Right cardiac atrium (tissue), 5 donors: Measurements from ENCODE around the gene MPDU1. TPM values are rescaled to one million over a fixed set of nuclear protein-coding genes. Genes with fewer than 3 reads are reported as not detected.

Experiments used
- ATAC-seq, 2 donors: fragments of 200-7000 bp; cut with Tn5 transposase; one replicate each; pipeline versions ENCODE4 v1.8.0 to v1.9.1; 2020; ENCODE audit warnings: moderate library complexity in 2 of 2, mild to moderate bottlenecking in 1 of 2
- DNase-seq, 3 donors: peaks; one replicate each; pipeline ENCODE4 v3.0.0-alpha.2; 2020
- H3K27ac ChIP-seq: one replicate; pipeline ENCODE4 v1.5.1; 2013; ENCODE audit warnings: mild to moderate bottlenecking, low read length, control low read depth, moderate library complexity
- H3K27me3 ChIP-seq: one replicate; pipeline ENCODE4 v1.6.1; 2013; ENCODE audit not compliant: control insufficient read depth, insufficient read depth
- H3K4me1 ChIP-seq: one replicate; pipeline ENCODE4 v1.6.1; 2013; ENCODE audit warnings: low read length; ENCODE audit not compliant: control insufficient read depth, insufficient read depth
- H3K4me3 ChIP-seq: one replicate; pipeline ENCODE4 v1.5.1; 2013; ENCODE audit warnings: low read length, control low read depth
- H3K9me3 ChIP-seq: one replicate; pipeline ENCODE4 v1.6.1; 2013; ENCODE audit warnings: low read length; ENCODE audit not compliant: control insufficient read depth
- WGBS: extraction: QIAGEN DNeasy Blood & Tissue Kit; methylation state at CpG from one replicate; pipeline ENCODE4 v1.1.7; 2013; 5-methylcytosine and 5-hydroxymethylcytosine counted together
- intact Hi-C, 4 donors: fragments of 100-400 bp; cut with DNase I; formaldehyde crosslinking; loops; one replicate each; pipeline versions ENCODE4 v1.11.0 to v1.14.0; 2022 to 2023
- polyA plus RNA-seq: library from polyadenylated mRNA; stranded (reverse); fragments of 200-250 nt; gene quantifications from one replicate; pipeline ENCODE4 v1.2.3, GENCODE V29; 2013
- total RNA-seq, 4 donors: library from RNA; stranded (reverse); fragmentation: NEBNext Ultra II Directional; extraction: Animal tissue kit (Norgen Biotek cat#: 25700); gene quantifications; one replicate each; pipeline ENCODE4 v1.2.1, GENCODE V29; 2021
- donor health status: healthy with polysubstance abuse.
- donor health status: DM: no; HTN: yes; CAD: no.
- donor health status: DM: no; HTN: no; CAD: no.
- donor health status: DM: no; HTN: yes; CAD: no; lungs with severe emphysema.
- donor health status: DM: yes; HTN: yes; CAD: no.

Gene MPDU1
- total and polyA plus RNA-seq, 5 donors = 19.3 to 43.7 (median 29.6) TPM

DNA sequence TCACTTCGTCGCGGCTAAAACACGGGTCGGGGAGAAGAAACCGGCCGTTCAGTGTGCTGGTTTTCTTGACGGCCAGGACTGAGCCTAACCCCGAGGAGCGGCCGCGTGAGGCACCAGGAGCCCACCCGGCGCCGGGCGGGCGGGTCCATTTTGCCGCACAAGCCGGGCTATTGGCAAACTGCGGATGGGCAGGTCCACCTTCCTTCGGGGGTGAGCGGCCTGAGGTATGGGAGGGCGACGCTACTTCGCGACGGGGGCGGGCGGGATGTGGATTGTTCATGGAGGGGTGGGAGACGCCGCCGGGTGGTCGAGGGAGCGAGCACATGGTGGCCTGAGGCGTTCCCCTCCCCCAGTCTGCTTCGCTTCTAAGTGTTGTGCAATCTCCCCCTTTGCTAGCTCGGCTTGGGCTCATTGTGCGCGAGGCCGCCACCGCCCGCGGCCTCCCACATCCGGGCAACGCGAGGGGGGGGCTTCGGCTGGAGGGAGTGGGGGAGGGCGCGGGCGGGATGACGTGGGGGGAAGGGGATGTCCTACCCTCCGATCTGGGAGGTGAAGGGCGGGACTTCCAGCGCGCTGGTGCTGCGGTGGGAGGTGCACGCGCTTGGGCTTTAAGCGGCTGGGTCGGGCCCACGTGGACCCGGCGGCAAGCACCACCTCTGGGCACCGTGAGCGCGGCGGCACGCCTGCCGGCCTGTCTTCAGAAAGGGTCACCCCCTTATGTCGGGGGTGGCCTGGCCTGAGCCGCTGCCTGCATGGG, 10.2 kb upstream of the MPDU1 start:
- Histone ChIP-seq H3K4me3 (peak overlapping the region; percentile 85), H3K27ac (peak overlapping the region; percentile 94), H3K4me1 (peaks cover 7% of the 10 kb centered on the region), H3K9me3 (no peaks in the 10 kb centered on the region), H3K27me3 (no peaks in the 10 kb centered on the region)
- ATAC-seq (peak; percentile 82), DNase-seq (peak; percentile 90 to 96 (median 95))
- WGBS = under 1% methylated on average over 71 of the region's 71 CpGs
- intact Hi-C loops = no loop called here

DNA sequence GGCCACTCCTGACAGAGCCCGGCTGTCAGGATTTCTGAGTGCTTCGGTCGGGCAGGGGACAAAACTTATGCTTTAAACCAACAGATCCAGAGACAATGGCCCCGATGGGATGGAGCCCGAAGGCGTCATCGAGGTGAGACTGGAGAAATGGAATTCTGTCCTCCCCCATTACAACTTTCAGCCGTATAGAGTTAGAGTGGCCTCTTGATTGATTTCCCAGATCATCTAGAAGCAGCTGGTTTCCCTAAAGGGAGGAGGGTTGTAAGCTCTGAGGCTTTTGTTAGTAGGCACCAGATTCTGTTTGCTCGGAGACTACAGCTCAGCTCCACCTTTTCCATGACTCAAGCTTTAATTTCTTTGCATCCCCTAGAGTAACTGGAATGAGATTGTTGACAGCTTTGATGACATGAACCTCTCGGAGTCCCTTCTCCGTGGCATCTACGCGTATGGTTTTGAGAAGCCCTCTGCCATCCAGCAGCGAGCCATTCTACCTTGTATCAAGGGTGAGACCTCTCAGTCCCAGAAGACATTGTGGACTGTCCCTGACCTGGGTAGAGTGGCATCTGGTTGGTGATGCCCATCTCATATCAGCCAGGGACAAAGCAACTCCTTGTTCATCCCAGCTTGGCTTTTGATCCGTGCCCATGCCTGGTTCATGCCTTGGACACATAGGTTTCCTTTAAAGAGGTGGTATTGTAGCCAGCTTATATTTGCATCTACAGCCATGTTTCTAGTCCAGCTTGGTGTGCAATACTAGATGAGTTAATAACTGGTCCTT, 9.3 kb upstream of the MPDU1 start:
- DNase-seq = no peak
- no peak for ATAC-seq
- H3K9me3 ChIP-seq = no peaks in the 10 kb centered on the region
- intact Hi-C loops = no loop called here
- peak overlapping the region; percentile 40 for H3K27ac ChIP-seq
- H3K27me3 ChIP-seq = no peaks in the 10 kb centered on the region
- WGBS = 18% methylated on average over 15 of the region's 15 CpGs
- peak overlapping the region; percentile 85 for H3K4me3 ChIP-seq
- peaks cover 7% of the 10 kb centered on the region for H3K4me1 ChIP-seq

DNA sequence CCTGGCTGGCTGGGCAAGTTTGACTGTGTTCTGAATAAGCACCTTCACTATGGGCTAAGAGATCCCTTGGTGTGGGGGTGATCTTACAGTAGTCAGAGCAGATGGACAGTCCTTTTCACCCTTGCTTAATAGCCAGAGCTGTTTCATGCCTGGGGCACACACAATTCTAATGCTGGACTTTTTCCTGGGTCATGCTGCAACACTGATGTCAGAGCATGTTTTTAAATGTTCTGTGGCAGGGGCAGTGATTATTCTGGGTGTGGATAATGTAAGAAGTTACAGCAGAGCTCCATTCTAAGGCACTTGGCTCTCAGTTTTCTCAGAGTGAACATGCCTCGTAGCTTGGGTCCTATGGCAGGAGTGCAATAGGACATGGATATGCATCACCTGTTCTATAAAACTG, 8.2 kb upstream of the MPDU1 start:
- peaks cover 12% of the 10 kb centered on the region for H3K4me1 ChIP-seq
- no peaks in the 10 kb centered on the region for H3K9me3 ChIP-seq
- no peak overlapping the region for H3K27ac ChIP-seq
- DNase-seq (no peak), ATAC-seq (no peak)
- no peaks in the 10 kb centered on the region for H3K27me3 ChIP-seq
- intact Hi-C loops = no loop called here
- H3K4me3 ChIP-seq = no peak overlapping the region
- WGBS = 68% methylated on average over 1 of the region's 1 CpG

DNA sequence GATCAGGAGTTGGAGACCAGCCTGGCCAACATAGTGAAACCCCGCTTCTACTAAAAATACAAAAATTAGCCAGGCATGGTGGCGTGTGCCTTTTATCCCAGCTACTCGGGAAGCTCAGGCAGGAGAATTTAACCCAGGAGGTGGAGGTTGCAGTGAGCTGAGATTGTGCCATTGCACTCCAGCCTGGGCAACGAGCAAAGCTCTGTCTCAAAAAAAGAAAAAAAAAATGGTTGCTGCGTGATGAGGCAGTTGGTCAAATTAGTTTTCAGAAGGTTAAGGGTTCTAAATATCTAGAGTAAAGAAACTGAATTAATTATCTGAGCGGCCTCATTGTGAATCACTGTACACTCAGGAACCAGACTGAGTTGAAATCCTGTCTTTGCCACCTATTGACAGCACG, 7.7 kb upstream of the MPDU1 start:
- H3K27me3 ChIP-seq = no peaks in the 10 kb centered on the region
- peaks cover 12% of the 10 kb centered on the region for H3K4me1 ChIP-seq
- no peak for DNase-seq
- intact Hi-C loops = no loop called here
- H3K27ac ChIP-seq = no peak overlapping the region
- no peak overlapping the region for H3K4me3 ChIP-seq
- 65% methylated on average over 7 of the region's 7 CpGs for WGBS
- ATAC-seq = no peak
- no peaks in the 10 kb centered on the region for H3K9me3 ChIP-seq

DNA sequence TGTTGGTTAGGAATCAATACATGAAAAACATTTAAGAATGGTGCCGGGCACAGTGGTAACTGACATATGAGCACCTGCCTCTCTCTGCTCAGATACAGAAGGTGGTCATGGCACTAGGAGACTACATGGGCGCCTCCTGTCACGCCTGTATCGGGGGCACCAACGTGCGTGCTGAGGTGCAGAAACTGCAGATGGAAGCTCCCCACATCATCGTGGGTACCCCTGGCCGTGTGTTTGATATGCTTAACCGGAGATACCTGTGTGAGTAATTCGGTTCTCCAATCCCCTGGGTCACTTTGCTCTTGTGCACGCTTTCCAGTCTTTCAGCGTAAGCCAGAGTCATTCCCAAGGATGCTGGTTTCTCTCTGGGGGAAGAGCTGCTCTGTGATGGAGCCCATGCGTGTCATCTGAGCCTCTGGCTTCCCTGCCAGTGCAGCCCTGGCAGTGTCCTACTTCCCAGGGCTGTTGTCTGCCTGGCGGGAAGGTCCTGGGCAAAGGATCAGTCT, 7.2 kb upstream of the MPDU1 start:
- intact Hi-C loops = no loop called here
- peaks cover 12% of the 10 kb centered on the region for H3K4me1 ChIP-seq
- H3K4me3 ChIP-seq = no peak overlapping the region

DNA sequence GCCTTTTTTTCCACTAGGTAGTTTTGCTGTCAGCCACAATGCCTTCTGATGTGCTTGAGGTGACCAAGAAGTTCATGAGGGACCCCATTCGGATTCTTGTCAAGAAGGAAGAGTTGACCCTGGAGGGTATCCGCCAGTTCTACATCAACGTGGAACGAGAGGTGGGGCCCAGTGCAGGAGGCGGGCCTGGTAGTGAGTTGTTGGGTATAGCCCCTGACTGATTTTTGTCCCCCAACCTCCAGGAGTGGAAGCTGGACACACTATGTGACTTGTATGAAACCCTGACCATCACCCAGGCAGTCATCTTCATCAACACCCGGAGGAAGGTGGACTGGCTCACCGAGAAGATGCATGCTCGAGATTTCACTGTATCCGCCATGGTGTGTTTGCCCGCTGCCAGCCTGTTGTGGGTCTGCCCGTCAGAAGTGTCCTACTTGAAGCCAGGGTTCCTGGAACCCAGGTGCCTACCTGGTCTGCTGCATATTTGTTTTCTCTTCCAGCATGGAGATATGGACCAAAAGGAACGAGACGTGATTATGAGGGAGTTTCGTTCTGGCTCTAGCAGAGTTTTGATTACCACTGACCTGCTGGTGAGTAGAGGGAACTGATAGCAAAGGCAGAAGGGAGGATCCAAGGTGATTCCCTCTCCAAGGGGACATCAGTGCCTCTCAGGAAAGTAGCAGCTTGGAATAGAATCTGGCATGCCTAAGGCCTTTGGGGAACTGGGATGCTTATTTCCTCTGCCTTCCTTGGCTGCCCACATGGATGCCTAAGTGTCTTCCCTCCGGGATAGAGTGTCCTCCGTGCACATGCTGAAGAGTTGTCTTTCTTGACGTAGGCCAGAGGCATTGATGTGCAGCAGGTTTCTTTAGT, 6.1 kb upstream of the MPDU1 start:
- no peak overlapping the region for H3K27ac ChIP-seq
- no peaks in the 10 kb centered on the region for H3K9me3 ChIP-seq
- ATAC-seq (no peak), DNase-seq (no peak)
- H3K27me3 ChIP-seq = no peaks in the 10 kb centered on the region
- no peak overlapping the region for H3K4me3 ChIP-seq
- WGBS = 76% methylated on average over 17 of the region's 17 CpGs
- peaks cover 15% of the 10 kb centered on the region for H3K4me1 ChIP-seq
- intact Hi-C loops = no loop called here

More for the DNA sequence above, 7.2 kb upstream of the MPDU1 start:
- DNase-seq (no peak), ATAC-seq (no peak)
- Histone ChIP-seq H3K27ac (no peak overlapping the region), H3K9me3 (no peaks in the 10 kb centered on the region), H3K27me3 (no peaks in the 10 kb centered on the region)
- WGBS = 78% methylated on average over 14 of the region's 14 CpGs

DNA sequence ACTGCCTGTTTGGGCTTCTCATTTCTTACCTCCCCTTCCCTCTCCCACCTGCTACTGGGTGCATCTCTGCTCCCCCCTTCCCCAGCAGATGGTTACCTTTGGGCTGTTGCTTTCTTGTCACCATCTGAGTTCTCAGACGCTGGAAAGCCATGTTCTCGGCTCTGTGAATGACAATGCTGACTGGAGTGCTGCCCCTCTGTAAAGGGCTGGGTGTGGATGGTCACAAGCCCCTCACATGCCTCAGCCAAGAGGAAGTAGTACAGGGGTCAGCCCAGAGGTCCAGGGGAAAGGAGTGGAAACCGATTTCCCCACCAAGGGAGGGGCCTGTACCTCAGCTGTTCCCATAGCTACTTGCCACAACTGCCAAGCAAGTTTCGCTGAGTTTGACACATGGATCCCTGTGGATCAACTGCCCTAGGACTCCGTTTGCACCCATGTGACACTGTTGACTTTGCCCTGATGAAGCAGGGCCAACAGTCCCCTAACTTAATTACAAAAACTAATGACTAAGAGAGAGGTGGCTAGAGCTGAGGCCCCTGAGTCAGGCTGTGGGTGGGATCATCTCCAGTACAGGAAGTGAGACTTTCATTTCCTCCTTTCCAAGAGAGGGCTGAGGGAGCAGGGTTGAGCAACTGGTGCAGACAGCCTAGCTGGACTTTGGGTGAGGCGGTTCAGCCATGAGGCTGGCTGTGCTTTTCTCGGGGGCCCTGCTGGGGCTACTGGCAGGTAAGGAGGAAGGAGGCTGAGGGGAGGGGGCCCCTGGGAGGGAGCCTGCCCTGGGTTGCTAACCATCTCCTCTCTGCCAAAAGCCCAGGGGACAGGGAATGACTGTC, 4.4 kb upstream of the MPDU1 start, which contains the start of gene CD68:
TSS of gene CD68 (plus strand) at position 638 of the 833 bp plus-strand sequence. CDS start at position 678, 40 bp downstream.
- Histone ChIP-seq H3K4me3 (no peak within 1 kb of the TSS), H3K27ac (peak within 1 kb of the TSS; percentile 68), H3K27me3 (no peaks in the 10 kb centered on the region), H3K4me1 (peaks cover 22% of the 10 kb centered on the region), H3K9me3 (no peaks in the 10 kb centered on the region)
- ATAC-seq = peak; percentile 54 to 68
- WGBS = 19% methylated on average over 7 of the region's 7 CpGs
- intact Hi-C loops = no loop called here
- DNase-seq = peak; percentile 76 to 81 (median 80)

DNA sequence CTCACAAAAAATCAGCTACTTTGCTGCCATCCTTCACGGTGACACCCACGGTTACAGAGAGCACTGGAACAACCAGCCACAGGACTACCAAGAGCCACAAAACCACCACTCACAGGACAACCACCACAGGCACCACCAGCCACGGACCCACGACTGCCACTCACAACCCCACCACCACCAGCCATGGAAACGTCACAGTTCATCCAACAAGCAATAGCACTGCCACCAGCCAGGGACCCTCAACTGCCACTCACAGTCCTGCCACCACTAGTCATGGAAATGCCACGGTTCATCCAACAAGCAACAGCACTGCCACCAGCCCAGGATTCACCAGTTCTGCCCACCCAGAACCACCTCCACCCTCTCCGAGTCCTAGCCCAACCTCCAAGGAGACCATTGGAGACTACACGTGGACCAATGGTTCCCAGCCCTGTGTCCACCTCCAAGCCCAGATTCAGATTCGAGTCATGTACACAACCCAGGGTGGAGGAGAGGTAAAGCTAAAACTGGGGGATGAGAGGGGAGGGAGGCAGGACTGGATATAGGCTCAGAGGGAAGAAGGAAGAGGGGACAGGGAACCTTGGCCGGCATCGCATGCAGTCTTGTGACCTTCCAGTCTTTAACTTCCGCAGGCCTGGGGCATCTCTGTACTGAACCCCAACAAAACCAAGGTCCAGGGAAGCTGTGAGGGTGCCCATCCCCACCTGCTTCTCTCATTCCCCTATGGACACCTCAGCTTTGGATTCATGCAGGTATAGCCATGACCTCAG, 3.6 kb upstream of the MPDU1 start:
- intact Hi-C loops = loop anchor here in 2 of 4 donors (10.0 kb wide), 2 partner anchors 105 to 225 kb away; partner anchors contain the start of genes KCTD11 (in 1 of the 2), TMEM95 (in 1 of the 2), TP53 (in 1 of the 2) and WRAP53 (in 1 of the 2)
- no peak for DNase-seq
- peaks cover 22% of the 10 kb centered on the region for H3K4me1 ChIP-seq
- peak overlapping the region; percentile 68 for H3K27ac ChIP-seq
- H3K9me3 ChIP-seq = no peaks in the 10 kb centered on the region
- no peaks in the 10 kb centered on the region for H3K27me3 ChIP-seq
- WGBS = 64% methylated on average over 12 of the region's 12 CpGs
- no peak overlapping the region for H3K4me3 ChIP-seq
- ATAC-seq = no peak
